ENCODE data around the gene HYI.
A peak's percentile ranks its signal among the peaks of the same experiment; 100 is the strongest.
"Not testable (repeated sequence)": the region's sequence is repeated elsewhere in the genome, so short reads cannot be mapped to it uniquely, and the experiment has no call there.

HYI gene

GRCh38 chr1:43464681-43465504 is 11.2 kb upstream of the HYI start:
- DNase-seq (ENCODE audit: low spot score): no peak

- DNase-seq (ENCODE audit: low spot score): no peak
These were observed 9.7 kb upstream of the HYI start for GRCh38 chr1:43463479-43463878.

GRCh38 chr1:43460988-43461693 is 7.4 kb upstream of the HYI start:
- no peak for DNase-seq (ENCODE audit: low spot score)

DNA sequence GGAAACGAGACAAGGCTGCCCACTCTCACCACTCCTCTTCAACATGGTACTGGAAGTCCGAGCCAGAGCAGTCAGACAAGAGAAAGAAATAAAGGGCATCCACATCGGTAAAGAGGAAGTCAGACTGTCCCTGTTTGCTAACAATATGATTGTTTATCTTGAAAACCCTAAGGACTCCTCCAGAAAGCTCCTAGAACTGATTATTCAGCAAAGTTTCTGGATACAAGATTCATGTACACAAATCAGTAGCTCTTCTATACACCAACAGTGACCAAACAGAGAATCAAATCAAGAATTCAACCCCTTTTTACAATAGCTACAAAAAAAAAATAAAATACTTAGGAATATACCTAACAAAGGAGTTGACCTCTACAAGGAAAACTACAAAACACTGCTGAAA is 4.6 kb upstream of the HYI start:
- not testable (repeated sequence) for DNase-seq (ENCODE audit: low spot score)

DNA sequence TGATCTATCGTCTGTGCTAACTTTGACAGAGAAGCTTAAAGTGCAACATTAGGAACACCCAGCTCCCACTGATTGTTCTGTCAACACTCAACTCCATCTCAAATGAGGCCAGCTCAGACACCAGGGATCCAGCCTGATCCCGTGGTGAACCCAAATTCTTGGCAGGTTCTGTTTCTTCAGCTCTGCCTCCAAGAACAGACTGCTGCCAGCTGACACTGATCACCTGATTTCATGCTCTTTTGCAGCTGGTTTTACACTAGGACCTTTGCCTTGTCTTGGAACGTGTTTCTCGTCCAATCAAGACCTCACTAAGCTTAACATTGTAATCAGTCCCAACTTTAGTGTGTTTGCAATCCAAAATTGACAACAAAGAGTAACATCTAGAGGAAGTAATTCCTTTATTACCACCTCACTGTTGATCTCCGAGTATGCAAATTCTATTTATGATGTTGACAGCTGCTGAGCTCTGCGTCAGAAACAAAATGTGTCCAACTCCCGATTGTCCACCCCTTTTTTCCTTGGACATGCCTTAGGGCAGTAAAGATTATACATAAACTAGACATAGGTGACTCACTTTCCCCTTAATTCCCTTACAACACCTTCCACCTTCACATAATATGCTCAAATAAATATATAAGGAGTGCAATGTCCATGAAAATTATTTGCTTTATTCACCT is 1.6 kb upstream of the HYI start:
- DNase-seq (ENCODE audit: low spot score): no peak

- peak; percentile 64 for DNase-seq (ENCODE audit: low spot score)
These were observed 710 bp upstream of the HYI start for GRCh38 chr1:43454270-43455011.

- DNase-seq (ENCODE audit: low spot score): peak; percentile 41
These were observed 816 bp downstream of the HYI start for GRCh38 chr1:43452789-43453441.

- no peak for DNase-seq (ENCODE audit: low spot score)
These were observed 1.8 kb downstream of the HYI start for GRCh38 chr1:43451701-43452532.

GRCh38 chr1:43451157-43451591 is 2.6 kb downstream of the HYI start:
- no peak for DNase-seq (ENCODE audit: low spot score)

DNA sequence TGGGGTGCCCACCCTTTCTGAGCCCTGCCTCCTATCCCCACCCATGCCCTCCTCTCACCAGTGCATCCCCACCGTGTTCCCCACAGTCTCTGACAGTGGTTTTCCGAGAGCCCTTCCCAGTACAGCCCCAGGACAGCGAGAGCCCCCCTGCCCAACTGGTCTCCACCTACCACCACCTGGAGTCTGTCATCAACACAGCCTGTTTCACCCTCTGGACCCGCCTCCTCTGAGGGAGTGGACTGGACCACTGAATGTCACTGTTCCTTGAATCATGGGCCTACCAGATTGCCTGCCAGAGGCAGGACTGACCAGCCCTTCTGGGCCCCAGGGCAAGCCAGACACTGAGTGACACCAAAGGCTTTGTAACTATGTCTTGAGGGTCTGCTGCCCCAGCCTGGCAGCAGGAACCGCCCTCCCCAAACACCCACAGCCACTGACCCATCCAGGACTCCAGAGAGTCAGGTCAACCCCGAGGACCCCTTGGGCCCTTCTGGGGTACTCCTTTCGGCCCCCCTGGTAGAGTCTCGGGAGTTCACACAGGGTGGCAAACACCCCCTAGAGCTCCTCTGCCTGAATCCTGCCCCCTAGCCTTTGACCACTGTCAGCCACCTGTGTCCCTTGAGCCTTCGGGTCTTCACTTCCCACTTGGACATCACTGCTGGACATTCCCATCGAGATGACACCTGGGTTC is 3.3 kb downstream of the HYI start:
- no peak for DNase-seq (ENCODE audit: low spot score)

DNA sequence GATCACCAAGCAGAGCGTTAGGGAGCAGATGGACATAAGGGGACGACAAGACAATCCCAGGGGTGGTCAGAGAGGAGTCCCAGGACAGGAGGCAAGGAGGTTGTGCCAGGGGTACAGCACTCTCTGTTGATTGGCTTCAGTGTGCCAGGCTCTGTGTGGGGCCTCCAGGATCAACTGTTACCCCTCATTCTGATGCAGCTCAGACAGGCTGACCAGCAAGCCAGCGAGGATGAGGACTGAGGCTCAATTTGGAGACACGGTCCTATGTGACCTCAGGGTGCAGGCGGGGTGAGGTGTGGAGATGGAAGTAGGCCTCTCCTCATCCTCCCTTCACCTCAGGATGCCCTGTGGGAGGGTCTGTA is 4.0 kb downstream of the HYI start:
- DNase-seq (ENCODE audit: low spot score): no peak

GRCh38 chr1:43448955-43449707 is 4.6 kb downstream of the HYI start:
- DNase-seq (ENCODE audit: low spot score): no peak

GRCh38 chr1:43447891-43448708 is 5.6 kb downstream of the HYI start:
- no peak for DNase-seq (ENCODE audit: low spot score)

DNA sequence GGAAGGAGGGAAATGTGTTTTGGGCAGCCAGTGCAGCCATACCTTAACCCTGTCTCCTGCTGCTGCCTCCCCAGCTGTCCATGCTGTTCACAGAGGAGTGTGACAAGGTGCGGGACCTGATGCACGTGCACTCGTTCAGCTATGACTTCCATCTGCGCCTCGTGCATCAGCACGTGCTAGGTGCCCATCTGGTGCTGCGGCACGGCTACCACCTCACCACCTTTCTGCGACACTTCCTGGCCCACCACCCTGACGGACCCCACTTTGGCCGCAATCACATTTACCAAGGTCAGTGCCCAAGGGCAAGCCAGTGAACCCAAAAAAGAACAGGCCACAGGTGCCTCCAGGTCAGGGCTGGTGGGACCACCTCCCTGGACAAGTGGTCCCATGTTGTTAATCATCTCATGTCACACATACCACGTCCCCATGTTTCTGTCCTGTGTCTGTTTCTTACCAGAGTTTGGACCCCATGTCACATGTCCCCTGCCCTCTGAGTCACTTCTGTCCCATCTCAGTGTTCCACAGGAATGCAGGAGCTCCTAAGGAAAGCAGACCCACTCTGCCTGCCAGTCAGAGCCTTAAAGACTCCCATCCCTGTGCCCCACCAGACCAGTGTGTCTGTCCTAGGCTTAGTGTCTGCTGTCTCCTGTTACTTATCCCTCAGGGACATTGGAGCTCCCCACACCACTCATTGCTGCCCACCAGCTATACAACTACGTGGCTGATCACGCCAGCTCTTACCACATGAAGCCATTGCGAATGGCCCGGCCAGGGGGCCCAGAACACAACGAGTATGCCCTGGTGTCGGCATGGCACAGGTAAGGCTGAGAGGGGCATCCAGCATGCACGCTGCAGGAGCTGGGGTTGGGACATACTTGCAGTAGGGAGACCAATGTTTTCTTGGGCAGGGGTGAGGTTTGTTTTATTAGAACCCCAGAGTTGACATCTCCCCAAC is 6.6 kb downstream of the HYI start:
- no peak for DNase-seq (ENCODE audit: low spot score)

GRCh38 chr1:43446388-43446740 is 7.4 kb downstream of the HYI start:
- DNase-seq (ENCODE audit: low spot score): no peak

DNA sequence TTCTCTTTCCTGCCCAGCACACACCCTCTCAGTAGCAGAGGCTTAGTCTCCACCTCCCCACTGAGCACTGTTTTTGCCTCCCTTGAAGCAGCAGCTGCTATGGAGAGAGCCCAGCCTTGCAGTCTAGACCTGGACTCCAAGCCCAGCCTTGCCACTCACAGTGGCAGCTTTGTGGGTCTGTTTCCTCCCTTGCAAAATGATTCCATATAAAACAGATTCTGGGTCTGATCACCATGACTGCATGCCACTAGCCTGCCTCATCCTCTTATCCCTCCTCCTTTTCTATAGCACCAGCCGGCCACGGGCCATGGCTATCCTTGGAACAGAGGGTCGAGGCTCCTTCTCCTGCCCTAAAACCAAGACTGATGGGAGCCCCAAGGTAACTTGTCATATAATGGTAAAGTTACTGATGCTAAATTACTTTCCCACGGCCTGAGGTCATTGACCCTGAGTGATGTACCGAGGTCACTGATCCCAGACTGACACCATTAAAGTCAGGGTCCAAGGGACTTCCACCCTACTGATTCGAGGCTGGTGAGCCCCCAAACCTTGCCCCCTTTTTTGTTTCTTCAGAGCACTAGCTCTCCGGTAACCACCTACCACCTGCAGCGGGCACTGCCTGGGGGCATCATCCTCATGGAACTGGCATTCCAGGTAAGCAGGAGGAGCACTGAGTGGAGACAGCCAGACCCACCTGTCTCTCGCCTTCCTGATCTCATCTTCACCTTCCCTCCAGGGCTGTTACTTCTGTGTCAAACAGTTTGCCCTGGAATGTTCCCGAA is 7.9 kb downstream of the HYI start:
- DNase-seq (ENCODE audit: low spot score): no peak

GRCh38 chr1:43444836-43445235 is 8.9 kb downstream of the HYI start:
- DNase-seq (ENCODE audit: low spot score): no peak
